ENCODE data around the gene INSC. TPM values are rescaled to one million over a fixed set of nuclear protein-coding genes. Genes with fewer than 3 reads are reported as not detected.

The INSC gene
- total RNA-seq, 2 experiments from 2014 or later, result 0.49 to 0.61 TPM

- no peak for DNase-seq
- no peak for ATAC-seq
- Mint-ChIP-seq H3K4me1 (no peaks in the 10 kb centered on the region), H3K27ac (no peak overlapping the region), H3K4me3 (no peak overlapping the region), H3K36me3 (no peaks in the 10 kb centered on the region), H3K27me3 (peaks cover 29% of the 10 kb centered on the region), H3K9me3 (ENCODE audit: low read depth) (no peaks in the 10 kb centered on the region)
- CTCF ChIA-PET, result no interaction called here
These were observed 70.3 kb downstream of the INSC start for GRCh38 chr11:15185021-15185420.

GRCh38 chr11:15186146-15186545 lies 71.4 kb downstream of the INSC start:
- CTCF ChIA-PET, result no interaction called here
- H3K36me3 Mint-ChIP-seq, result no peaks in the 10 kb centered on the region
- no peak overlapping the region for H3K4me3 Mint-ChIP-seq
- H3K27ac Mint-ChIP-seq, result no peak overlapping the region
- no peaks in the 10 kb centered on the region for H3K9me3 Mint-ChIP-seq (ENCODE audit: low read depth)
- DNase-seq (no peak), ATAC-seq (no peak)
- no peaks in the 10 kb centered on the region for H3K4me1 Mint-ChIP-seq
- peaks cover 29% of the 10 kb centered on the region for H3K27me3 Mint-ChIP-seq

- no peak for DNase-seq
- CTCF ChIA-PET, result interaction anchor here (1.3 kb wide), 1 partner anchor 13 kb away, joined by 3 read pairs; no protein-coding TSS in a partner anchor
- Mint-ChIP-seq H3K27ac (no peak overlapping the region), H3K4me1 (no peaks in the 10 kb centered on the region), H3K4me3 (no peak overlapping the region), H3K27me3 (peaks cover 22% of the 10 kb centered on the region), H3K36me3 (no peaks in the 10 kb centered on the region), H3K9me3 (ENCODE audit: low read depth) (no peaks in the 10 kb centered on the region)
- no peak for ATAC-seq
These were observed 74.5 kb downstream of the INSC start for GRCh38 chr11:15189189-15189588.

DNA sequence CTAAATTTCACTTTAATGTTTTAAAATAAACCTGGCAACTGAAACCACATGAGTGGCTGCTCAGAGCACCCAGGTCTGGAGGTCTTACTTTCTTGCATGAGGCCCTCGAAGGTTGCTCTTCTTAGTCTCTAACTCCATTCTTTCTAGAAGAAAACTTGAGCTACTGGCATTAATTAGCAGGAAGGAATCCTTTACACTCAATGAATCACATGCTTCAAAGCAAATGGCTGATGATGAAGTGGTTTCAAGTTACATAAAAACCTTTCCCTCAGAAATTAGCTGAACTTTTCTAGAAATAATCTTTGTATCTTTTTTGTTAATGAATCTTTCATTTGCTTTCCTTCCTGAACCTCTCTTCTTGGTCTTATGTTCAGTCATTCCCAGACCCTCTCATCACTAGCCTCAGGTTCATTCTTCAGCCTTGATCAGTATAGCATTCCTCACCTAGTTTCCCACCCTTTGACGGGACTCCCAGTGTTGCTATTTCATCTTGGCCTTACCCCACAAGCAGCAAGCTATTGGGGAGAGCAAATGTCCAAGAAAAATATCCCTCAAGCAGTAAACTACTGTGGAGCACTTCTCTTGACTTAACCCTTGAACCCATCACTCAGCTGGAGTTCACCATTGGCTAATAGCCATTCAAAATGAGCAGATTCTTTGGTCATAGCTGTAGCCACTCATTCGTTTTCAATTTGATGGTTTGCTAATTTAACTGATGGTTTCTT lies 75.1 kb downstream of the INSC start:
- H3K4me1 Mint-ChIP-seq, result no peaks in the 10 kb centered on the region
- CTCF ChIA-PET, result interaction anchor here (0.7 to 1.3 kb wide), 3 partner anchors 14 to 115 kb away, joined by 3 to 5 read pairs (median 3); no protein-coding TSS in a partner anchor
- H3K36me3 Mint-ChIP-seq, result no peaks in the 10 kb centered on the region
- ATAC-seq, result no peak
- DNase-seq, result no peak
- no peak overlapping the region for H3K27ac Mint-ChIP-seq
- H3K9me3 Mint-ChIP-seq (ENCODE audit: low read depth), result no peaks in the 10 kb centered on the region
- H3K27me3 Mint-ChIP-seq, result peaks cover 21% of the 10 kb centered on the region
- no peak overlapping the region for H3K4me3 Mint-ChIP-seq

- Mint-ChIP-seq H3K4me1 (no peaks in the 10 kb centered on the region), H3K27ac (no peak overlapping the region), H3K27me3 (peaks cover 18% of the 10 kb centered on the region), H3K36me3 (no peaks in the 10 kb centered on the region), H3K9me3 (ENCODE audit: low read depth) (no peaks in the 10 kb centered on the region), H3K4me3 (no peak overlapping the region)
- ATAC-seq (no peak), DNase-seq (no peak)
- CTCF ChIA-PET, result interaction anchor here (0.7 to 1.3 kb wide), 3 partner anchors 14 to 116 kb away, joined by 3 to 5 read pairs (median 3); no protein-coding TSS in a partner anchor
These were observed 75.9 kb downstream of the INSC start for GRCh38 chr11:15190611-15191010.

GRCh38 chr11:15192005-15192556 lies 77.4 kb downstream of the INSC start:
- H3K27me3 Mint-ChIP-seq, result peaks cover 9% of the 10 kb centered on the region
- CTCF ChIA-PET, result no interaction called here
- DNase-seq, result no peak
- no peak for ATAC-seq
- no peaks in the 10 kb centered on the region for H3K36me3 Mint-ChIP-seq
- no peaks in the 10 kb centered on the region for H3K4me1 Mint-ChIP-seq
- no peaks in the 10 kb centered on the region for H3K9me3 Mint-ChIP-seq (ENCODE audit: low read depth)
- no peak overlapping the region for H3K4me3 Mint-ChIP-seq
- no peak overlapping the region for H3K27ac Mint-ChIP-seq

DNA sequence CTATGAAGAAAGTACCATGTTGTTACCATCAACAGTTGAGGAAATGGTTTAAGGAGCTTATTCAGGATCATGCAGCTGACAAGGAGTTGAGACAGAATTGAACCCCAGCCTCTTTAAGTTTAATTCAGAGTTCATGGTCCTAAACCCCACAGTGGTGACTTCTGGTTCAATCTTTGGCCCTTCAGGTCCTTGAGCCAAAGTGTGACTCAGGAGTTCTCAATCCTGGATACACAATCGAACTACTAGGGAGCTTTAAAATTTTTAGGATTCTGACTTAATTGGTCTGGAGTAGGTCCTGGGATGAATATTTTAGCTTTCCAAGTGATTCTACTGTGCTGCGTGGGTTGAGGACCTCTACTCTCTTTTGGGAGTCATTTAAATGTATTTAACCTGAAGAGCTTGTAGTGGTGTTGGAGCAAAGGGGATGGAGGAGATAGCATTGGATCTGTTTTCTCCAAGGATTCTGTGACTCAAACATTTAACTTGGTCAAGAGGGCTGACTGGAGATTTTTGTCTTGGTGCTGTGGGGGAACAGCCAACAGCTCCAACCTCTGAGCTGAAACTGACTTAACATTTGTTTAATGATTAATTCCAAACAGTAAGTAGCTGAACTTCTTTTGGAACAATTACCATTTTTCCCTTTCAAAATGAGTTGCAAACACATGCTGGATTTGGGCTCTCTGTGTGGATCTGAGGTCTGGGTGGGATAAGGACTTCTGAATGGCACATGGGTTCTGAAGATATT lies 80.1 kb downstream of the INSC start:
- no peaks in the 10 kb centered on the region for H3K9me3 Mint-ChIP-seq (ENCODE audit: low read depth)
- ATAC-seq (no peak), DNase-seq (no peak)
- no peak overlapping the region for H3K4me3 Mint-ChIP-seq
- no peak overlapping the region for H3K27ac Mint-ChIP-seq
- H3K4me1 Mint-ChIP-seq, result no peaks in the 10 kb centered on the region
- CTCF ChIA-PET, result interaction anchor here (0.7 to 1.0 kb wide), 2 partner anchors 13 to 94 kb away, joined by 3 read pairs; no protein-coding TSS in a partner anchor
- H3K36me3 Mint-ChIP-seq, result no peaks in the 10 kb centered on the region
- peaks cover 6% of the 10 kb centered on the region for H3K27me3 Mint-ChIP-seq

- H3K9me3 Mint-ChIP-seq (ENCODE audit: low read depth), result no peaks in the 10 kb centered on the region
- no peaks in the 10 kb centered on the region for H3K36me3 Mint-ChIP-seq
- H3K27me3 Mint-ChIP-seq, result peaks cover 4% of the 10 kb centered on the region
- ATAC-seq (no peak), DNase-seq (no peak)
- H3K4me1 Mint-ChIP-seq, result no peaks in the 10 kb centered on the region
- CTCF ChIA-PET, result interaction anchor here (1.0 kb wide), 1 partner anchor 12 kb away, joined by 3 read pairs; no protein-coding TSS in a partner anchor
- H3K4me3 Mint-ChIP-seq, result no peak overlapping the region
- H3K27ac Mint-ChIP-seq, result no peak overlapping the region
These were observed 80.9 kb downstream of the INSC start for GRCh38 chr11:15195454-15196200.

- H3K27ac Mint-ChIP-seq, result no peak overlapping the region
- H3K36me3 Mint-ChIP-seq, result no peaks in the 10 kb centered on the region
- CTCF ChIA-PET, result interaction anchor here (1.4 kb wide), 1 partner anchor 10 kb away, joined by 3 read pairs; no protein-coding TSS in a partner anchor
- no peaks in the 10 kb centered on the region for H3K9me3 Mint-ChIP-seq (ENCODE audit: low read depth)
- no peaks in the 10 kb centered on the region for H3K4me1 Mint-ChIP-seq
- peaks cover 4% of the 10 kb centered on the region for H3K27me3 Mint-ChIP-seq
- no peak for DNase-seq
- H3K4me3 Mint-ChIP-seq, result no peak overlapping the region
- ATAC-seq, result no peak
These were observed 82.0 kb downstream of the INSC start for GRCh38 chr11:15196704-15197103.

GRCh38 chr11:15197696-15198095 lies 83.0 kb downstream of the INSC start:
- Mint-ChIP-seq H3K4me1 (no peaks in the 10 kb centered on the region), H3K9me3 (ENCODE audit: low read depth) (no peaks in the 10 kb centered on the region), H3K27me3 (peaks cover 4% of the 10 kb centered on the region), H3K36me3 (no peaks in the 10 kb centered on the region), H3K27ac (no peak overlapping the region), H3K4me3 (no peak overlapping the region)
- DNase-seq (no peak), ATAC-seq (no peak)
- CTCF ChIA-PET, result interaction anchor here (1.4 kb wide), 1 partner anchor 9 kb away, joined by 3 read pairs; no protein-coding TSS in a partner anchor

DNA sequence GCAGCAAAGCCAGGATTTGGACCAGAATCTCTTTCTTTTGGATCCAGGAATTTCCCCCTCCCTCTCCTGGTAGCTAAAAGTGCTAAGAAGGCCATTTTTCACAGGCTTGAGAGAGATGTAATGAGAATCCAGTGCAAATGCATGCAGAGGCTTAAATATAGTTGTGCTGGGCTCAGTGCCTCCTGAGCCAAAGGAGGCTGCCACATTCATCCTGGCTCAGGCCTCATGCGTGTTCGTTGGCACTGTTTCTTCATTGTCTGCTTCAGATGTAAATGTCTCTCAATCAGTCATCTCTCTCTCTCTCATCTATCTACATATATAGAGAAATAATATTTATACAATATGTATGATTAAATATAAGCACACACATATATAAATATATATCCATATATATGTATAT lies 83.6 kb downstream of the INSC start:
- Mint-ChIP-seq H3K4me1 (no peaks in the 10 kb centered on the region), H3K9me3 (ENCODE audit: low read depth) (no peaks in the 10 kb centered on the region), H3K4me3 (no peak overlapping the region), H3K27ac (no peak overlapping the region), H3K27me3 (peaks cover 7% of the 10 kb centered on the region), H3K36me3 (no peaks in the 10 kb centered on the region)
- ATAC-seq (no peak), DNase-seq (no peak)
- CTCF ChIA-PET, result no interaction called here

- ATAC-seq, result no peak
- DNase-seq, result no peak
- no peaks in the 10 kb centered on the region for H3K4me1 Mint-ChIP-seq
- H3K36me3 Mint-ChIP-seq, result no peaks in the 10 kb centered on the region
- no peak overlapping the region for H3K4me3 Mint-ChIP-seq
- CTCF ChIA-PET, result interaction anchor here (1.7 kb wide), 1 partner anchor 99 kb away, joined by 4 read pairs; no protein-coding TSS in a partner anchor
- no peaks in the 10 kb centered on the region for H3K9me3 Mint-ChIP-seq (ENCODE audit: low read depth)
- peaks cover 12% of the 10 kb centered on the region for H3K27me3 Mint-ChIP-seq
- H3K27ac Mint-ChIP-seq, result no peak overlapping the region
These were observed 85.0 kb downstream of the INSC start for GRCh38 chr11:15199693-15200092.

DNA sequence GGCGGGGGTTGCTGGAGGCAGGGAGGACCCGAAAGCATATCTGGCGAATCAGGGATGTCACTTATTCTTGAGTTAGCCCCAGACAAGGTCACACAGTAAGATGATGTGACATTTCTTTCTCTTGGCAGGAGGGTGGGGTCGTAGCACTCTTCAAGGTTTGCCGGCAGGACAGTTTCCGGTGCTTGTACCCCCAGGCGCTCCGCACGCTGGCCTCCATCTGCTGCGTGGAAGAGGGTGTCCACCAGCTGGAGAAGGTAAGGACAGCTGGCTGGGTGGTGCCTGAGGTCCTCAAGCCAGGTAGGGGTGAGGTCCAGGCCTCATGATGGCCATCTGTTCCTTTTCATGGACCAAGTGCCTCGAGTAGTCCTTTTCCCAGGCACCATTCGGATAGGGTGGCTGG lies 86.0 kb downstream of the INSC start:
- Mint-ChIP-seq H3K27ac (no peak overlapping the region), H3K36me3 (no peaks in the 10 kb centered on the region), H3K9me3 (ENCODE audit: low read depth) (no peaks in the 10 kb centered on the region), H3K4me1 (no peaks in the 10 kb centered on the region), H3K27me3 (peaks cover 12% of the 10 kb centered on the region), H3K4me3 (no peak overlapping the region)
- ATAC-seq (no peak), DNase-seq (peak; percentile 28)
- CTCF ChIA-PET, result interaction anchor here (1.7 kb wide), 1 partner anchor 100 kb away, joined by 4 read pairs; no protein-coding TSS in a partner anchor
